Measurements from ENCODE around the gene CAB39. TPM values are rescaled to one million over a fixed set of nuclear protein-coding genes. Genes with fewer than 3 reads are reported as not detected.

CAB39 gene
- total RNA-seq, 4 donors from 2014 or later: 70.8 to 97.6 (median 87.4) TPM

DNA sequence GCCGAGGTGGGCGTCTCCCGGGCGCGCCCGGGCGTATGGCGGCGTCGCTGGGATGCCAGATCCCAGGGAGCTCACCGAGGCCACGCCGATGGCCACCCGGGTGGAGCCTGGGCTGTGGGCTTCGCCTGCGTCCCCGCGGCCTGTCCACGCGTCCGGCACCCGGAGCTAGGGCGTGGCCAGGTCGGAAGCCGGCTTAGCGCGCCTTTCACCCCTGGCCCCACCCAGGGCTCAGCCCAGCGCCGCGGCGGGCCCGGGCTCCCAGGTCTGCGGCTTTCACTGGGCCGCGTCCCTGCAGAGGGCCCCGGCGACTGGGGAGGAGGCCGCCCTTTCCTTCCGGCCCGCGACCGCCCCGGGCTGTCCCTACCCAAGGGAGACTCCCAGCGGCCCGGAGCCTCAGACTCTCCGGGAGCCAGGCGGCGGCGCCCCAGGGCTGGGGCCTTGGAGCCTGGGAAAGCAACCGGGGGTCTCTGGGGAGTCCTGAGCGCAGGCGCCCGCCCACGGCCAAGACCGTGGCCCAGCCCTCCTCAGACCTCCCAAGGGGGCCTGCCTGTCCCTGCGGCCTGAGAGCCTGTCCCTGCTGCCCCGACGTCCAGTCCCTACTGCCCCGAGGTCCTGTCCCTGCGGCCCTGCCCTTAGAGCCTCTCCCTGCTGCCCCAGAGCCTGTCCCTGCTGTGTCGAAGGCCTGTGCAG lies 115.8 kb downstream of the CAB39 start:
- 28 to 53% methylated on average over 5 to 13 of the region's 61 CpGs for WGBS, 2 donors
- H3K27ac ChIP-seq: no peak overlapping the region
- H3K4me3 ChIP-seq (replicated peaks in 1 of 3): peak overlapping the region in 1 of 3 donors; percentile 23
- H3K36me3 ChIP-seq: no peaks in the 10 kb centered on the region
- TF ChIP-seq POLR2A (IDR thresholded peaks at IDR 0.05): no peak
- TF ChIP-seq, protein P1, sequence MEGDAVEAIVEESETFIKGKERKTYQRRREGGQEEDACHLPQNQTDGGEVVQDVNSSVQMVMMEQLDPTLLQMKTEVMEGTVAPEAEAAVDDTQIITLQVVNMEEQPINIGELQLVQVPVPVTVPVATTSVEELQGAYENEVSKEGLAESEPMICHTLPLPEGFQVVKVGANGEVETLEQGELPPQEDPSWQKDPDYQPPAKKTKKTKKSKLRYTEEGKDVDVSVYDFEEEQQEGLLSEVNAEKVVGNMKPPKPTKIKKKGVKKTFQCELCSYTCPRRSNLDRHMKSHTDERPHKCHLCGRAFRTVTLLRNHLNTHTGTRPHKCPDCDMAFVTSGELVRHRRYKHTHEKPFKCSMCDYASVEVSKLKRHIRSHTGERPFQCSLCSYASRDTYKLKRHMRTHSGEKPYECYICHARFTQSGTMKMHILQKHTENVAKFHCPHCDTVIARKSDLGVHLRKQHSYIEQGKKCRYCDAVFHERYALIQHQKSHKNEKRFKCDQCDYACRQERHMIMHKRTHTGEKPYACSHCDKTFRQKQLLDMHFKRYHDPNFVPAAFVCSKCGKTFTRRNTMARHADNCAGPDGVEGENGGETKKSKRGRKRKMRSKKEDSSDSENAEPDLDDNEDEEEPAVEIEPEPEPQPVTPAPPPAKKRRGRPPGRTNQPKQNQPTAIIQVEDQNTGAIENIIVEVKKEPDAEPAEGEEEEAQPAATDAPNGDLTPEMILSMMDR (IDR thresholded peaks at IDR 0.05): no peak
- intact Hi-C loops (cut with DNase I): no loop called here
- H3K4me1 ChIP-seq: peaks cover 9 to 17% of the 10 kb centered on the region in 2 donors
- H3K9me3 ChIP-seq: no peaks in the 10 kb centered on the region
- peaks cover 5% of the 10 kb centered on the region for H3K27me3 ChIP-seq
- DNase-seq: no peak

- no peaks in the 10 kb centered on the region for H3K9me3 ChIP-seq
- H3K4me1 ChIP-seq: peaks cover 9 to 15% of the 10 kb centered on the region in 2 donors
- no peak for DNase-seq
- WGBS, 2 donors: 85 to 97% methylated on average over 4 to 14 of the region's 14 CpGs
- H3K27me3 ChIP-seq: peaks cover 5% of the 10 kb centered on the region
- H3K36me3 ChIP-seq: no peaks in the 10 kb centered on the region
- no peak overlapping the region for H3K27ac ChIP-seq
- intact Hi-C loops (cut with DNase I): no loop called here
- no peak overlapping the region for H3K4me3 ChIP-seq (replicated peaks in 1 of 3)
- no peak for TF ChIP-seq POLR2A (IDR thresholded peaks at IDR 0.05)
- TF ChIP-seq, protein P1 (IDR thresholded peaks at IDR 0.05): no peak
Observed at GRCh38 chr2:230829293-230829692, 116.7 kb downstream of the CAB39 start.

GRCh38 chr2:230829959-230830358 lies 117.3 kb downstream of the CAB39 start:
- H3K4me3 ChIP-seq (replicated peaks in 1 of 3): no peak overlapping the region
- DNase-seq: no peak
- no peaks in the 10 kb centered on the region for H3K36me3 ChIP-seq
- H3K27me3 ChIP-seq: peaks cover 5% of the 10 kb centered on the region
- no peak overlapping the region for H3K27ac ChIP-seq
- no peaks in the 10 kb centered on the region for H3K9me3 ChIP-seq
- peaks cover 9% of the 10 kb centered on the region in 2 donors for H3K4me1 ChIP-seq
- intact Hi-C loops (cut with DNase I): no loop called here
- WGBS, 2 donors: 87 to 89% methylated on average over 7 of the region's 7 CpGs
- TF ChIP-seq, protein P1 (IDR thresholded peaks at IDR 0.05): no peak
- TF ChIP-seq POLR2A (IDR thresholded peaks at IDR 0.05): no peak

DNA sequence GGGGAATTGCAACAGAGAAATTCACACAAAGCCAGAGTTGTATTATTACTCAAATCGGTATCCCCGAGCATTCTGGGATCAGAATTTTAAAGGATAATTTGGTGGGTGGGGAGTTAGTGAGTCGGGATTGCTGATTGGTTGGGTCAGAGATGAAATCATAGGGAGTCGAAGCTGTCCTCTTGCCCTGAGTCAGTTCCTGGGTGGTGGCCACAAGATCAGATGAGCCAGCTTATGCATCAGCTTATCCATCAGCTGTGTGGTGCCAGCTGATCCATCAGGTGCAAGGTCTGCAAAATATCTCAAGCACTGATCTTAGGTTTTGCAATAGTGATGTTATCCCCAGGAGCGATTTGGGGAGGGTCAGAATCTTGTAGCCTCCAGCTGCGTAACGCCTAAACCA lies 117.8 kb downstream of the CAB39 start:
- Histone ChIP-seq H3K9me3 (no peaks in the 10 kb centered on the region), H3K36me3 (no peaks in the 10 kb centered on the region), H3K4me1 (peaks cover 9% of the 10 kb centered on the region in 2 donors), H3K27me3 (peaks cover 5% of the 10 kb centered on the region), H3K27ac (no peak overlapping the region), H3K4me3 (replicated peaks in 1 of 3) (no peak overlapping the region)
- intact Hi-C loops (cut with DNase I): no loop called here
- no peak for DNase-seq
- 86 to 87% methylated on average over 7 of the region's 7 CpGs for WGBS, 2 donors
- TF ChIP-seq POLR2A (IDR thresholded peaks at IDR 0.05): no peak
- TF ChIP-seq, protein P1 (IDR thresholded peaks at IDR 0.05): no peak

- intact Hi-C loops (cut with DNase I): no loop called here
- Histone ChIP-seq H3K4me1 (no peaks in the 10 kb centered on the region), H3K27me3 (no peaks in the 10 kb centered on the region), H3K9me3 (no peaks in the 10 kb centered on the region), H3K4me3 (replicated peaks in 1 of 3) (no peak overlapping the region), H3K27ac (no peak overlapping the region), H3K36me3 (no peaks in the 10 kb centered on the region)
- no peak for TF ChIP-seq POLR2A (IDR thresholded peaks at IDR 0.05)
- TF ChIP-seq, protein P1 (IDR thresholded peaks at IDR 0.05): no peak
- DNase-seq: no peak
- WGBS, 2 donors: 67 to 84% methylated on average over 2 of the region's 2 CpGs
Observed at GRCh38 chr2:230840301-230840700, 127.7 kb downstream of the CAB39 start.
